ENCODE measurements around the gene C2CD2.

The C2CD2 gene

DNA sequence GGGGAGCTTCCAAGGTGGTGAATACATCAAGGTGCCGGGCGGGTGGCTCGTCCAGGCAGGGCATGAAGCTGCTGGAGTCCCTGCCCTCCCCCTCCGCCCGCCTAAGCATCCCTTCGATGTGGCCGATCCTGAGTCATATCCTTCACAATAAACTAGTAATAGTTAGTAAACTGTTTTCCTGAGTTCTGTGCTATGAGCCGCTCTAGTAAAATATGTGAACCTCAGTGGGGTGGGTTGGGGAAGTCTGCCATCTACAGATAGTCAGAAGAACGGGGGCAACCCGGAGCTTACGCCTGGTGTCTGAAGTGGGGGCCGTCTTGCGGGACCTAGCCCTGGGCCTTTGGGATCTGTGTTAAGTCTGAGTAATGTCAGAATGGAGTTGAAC lies 21.6 kb downstream of the C2CD2 start:
- DNase-seq (ENCODE audit: low read depth) = no peak

DNA sequence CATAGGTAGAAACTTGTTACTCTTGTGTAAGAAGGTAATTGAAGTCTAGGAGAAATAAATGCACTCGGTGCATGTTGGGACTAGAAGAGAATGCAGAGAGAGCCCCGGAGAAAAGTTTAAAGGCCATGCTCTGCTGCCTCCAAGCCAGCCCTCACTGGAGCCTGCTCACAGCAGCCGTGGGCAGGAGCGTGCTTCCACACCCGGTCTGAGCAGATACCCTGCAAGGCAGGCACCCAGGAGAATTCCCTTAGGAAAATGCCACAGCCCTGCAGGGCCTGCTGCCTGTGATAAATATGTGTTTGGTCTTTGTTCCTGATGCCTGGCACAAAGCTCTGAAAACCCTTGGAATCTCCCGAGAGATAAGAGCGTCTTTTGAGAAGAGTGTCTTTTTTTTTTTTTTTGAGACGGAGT lies 22.8 kb downstream of the C2CD2 start:
- no peak for DNase-seq (ENCODE audit: low read depth)

DNA sequence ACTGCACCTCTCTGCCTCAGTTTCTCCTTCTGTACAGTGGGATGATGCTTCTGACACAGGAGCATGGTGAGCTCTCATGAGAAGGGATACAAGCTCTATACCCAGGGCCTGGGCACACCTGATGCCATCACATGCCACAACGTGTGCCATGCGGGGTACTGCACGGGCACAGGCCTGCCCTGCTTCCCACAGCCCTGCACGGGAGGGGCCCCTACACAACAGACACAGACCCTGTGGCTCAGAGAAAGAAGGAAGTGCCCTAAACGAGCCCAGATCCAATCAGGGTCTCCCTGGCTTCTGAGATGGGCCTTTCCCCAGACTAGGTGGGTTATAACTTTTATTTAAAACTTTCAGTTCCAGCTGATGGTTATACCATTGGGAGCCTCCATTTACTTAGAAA lies 24.6 kb downstream of the C2CD2 start:
- DNase-seq (ENCODE audit: low read depth) = no peak

DNA sequence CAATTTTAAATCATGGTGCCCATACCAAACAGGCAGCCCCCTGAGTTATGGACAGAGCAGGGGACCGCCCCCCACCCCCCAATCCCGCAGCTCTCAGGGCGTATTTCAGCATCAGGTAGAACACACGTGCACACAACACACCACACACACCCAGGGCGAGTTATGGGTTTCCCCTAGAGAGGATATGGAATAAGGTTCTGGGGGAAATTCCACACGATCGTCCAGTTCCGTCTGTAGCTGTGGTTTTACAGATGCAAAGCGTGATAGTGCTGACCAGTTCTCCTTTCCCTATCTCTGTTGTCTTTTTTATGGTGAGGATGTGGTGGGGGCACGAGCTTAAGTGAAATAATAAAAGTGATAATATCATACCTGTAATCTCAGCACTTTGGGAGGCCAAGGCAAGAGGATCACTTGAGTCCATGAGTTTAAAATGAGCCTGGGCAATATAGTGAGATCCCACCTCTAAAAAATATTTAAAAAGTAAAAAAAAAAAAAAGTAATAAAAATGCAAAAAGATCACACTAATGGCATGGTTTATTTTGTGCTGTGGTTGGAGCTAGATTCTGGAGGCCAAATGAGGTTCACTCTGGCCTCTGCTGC lies 25.1 kb downstream of the C2CD2 start:
- no peak for DNase-seq (ENCODE audit: low read depth)

DNA sequence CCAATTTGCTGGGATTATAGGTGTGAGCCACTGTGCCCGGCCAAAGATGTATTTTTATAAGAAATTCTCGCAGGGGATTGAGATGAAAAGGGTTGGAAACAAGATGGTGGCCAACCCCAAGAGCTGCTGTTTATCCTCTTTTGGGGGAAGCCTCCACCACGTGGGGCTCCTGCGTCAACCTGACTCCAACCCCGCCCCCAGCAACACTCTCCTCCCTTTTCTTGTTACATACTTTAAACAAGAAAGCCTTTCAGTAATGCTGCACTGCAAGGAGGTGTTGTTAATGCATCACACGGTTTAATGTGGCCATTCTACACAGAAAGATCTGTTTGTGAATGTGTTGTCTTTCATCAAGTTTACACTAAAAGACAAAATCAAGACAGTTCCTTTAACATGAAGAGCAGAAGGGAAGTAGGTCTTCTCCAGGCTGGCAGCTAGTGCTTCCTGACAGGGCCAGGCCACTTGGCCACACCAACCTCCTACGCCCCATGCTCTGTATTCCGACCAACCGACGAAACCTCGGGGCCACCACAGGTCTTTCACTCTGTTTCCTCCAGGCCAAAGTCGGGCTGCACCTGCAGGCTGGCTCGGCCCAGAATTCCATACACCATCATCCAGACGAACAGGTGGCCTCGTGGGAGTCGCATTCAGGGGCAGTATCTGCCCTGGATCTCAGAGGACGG lies 25.9 kb downstream of the C2CD2 start:
- no peak for DNase-seq (ENCODE audit: low read depth)

DNA sequence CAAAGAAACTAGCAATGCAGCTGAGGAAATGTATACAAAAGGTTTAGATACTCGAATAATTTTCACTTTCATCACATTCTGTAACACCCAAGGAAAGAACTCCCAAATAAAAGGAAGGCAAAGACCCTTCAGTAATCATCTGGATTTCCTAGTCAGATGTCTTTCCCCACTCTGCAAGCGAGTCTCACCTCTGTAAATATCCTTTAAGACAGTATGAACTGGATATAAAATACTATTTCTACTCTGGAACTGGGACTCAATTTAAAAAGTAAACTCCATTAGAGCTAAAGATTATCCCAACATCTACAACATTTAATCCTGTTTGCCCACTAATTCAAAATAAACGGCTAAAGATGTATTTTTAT lies 27.0 kb downstream of the C2CD2 start:
- DNase-seq (ENCODE audit: low read depth) = no peak

DNA sequence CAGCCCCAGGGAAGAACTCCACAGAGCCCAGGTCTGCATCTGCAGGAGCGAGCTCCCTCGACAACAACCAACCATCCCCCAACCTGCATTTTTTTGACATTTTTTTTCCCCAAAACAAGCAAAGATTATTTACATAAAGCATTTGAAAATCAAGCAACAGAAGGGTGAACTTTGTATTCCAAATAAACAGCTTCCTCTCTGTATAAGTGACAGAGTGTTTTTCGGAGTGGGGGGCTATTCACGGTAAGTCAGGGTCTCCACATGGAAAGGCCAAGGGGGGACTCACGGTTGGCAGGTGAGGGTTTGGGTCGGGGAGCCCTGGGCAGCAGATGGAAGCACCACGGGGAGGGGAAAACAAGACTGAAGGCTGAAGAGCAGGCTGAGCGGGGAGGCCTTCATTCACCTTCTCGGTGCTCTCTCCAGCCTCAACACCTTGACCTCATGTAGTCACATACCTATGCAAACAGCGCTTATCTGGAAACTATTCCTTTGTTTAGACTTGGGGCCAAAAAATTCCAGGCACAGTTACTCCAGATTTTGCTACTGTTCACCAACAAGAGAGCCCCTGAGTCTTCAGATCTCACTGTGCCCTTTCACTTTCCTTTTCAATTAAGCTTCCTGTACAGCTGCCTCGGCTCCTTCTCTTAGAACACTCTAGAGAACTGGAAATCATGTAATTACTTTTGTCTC lies 27.6 kb downstream of the C2CD2 start:
- no peak for DNase-seq (ENCODE audit: low read depth)

DNA sequence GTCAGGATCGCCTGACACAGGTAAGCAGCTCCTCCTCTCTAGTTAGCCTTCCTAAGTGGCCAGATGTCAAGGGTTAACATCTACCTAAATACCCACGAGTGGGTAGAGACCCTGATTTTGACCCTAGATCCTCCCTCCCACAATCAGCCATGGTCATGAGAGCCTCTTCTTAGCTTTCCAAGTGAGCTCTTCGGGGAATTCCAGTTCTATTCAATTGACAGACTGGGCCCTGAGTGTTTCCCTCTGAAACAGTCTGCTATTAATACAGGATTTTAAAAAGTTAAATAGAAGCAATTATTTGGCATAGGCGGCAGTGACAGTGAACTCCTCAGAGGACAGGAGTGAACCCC lies 28.1 kb downstream of the C2CD2 start:
- DNase-seq (ENCODE audit: low read depth) = no peak

DNA sequence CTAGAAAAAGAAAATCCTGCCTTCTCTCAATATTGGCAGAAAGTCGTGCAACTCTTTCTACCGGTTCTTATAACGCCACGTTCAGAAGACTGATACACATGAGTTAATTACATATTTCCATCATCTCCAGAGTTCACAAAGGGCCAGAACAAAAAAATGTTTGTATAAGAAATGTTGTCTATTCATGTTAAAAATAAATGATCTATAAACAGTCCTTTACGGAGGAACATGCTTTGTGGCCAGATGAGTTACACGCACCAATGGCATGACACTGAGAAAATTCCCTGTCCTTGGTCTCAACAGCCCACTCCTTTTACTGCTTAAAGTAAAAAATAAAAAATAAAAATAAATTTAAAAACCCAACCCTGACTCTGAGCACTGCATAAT lies 29.5 kb downstream of the C2CD2 start:
- no peak for DNase-seq (ENCODE audit: low read depth)

DNA sequence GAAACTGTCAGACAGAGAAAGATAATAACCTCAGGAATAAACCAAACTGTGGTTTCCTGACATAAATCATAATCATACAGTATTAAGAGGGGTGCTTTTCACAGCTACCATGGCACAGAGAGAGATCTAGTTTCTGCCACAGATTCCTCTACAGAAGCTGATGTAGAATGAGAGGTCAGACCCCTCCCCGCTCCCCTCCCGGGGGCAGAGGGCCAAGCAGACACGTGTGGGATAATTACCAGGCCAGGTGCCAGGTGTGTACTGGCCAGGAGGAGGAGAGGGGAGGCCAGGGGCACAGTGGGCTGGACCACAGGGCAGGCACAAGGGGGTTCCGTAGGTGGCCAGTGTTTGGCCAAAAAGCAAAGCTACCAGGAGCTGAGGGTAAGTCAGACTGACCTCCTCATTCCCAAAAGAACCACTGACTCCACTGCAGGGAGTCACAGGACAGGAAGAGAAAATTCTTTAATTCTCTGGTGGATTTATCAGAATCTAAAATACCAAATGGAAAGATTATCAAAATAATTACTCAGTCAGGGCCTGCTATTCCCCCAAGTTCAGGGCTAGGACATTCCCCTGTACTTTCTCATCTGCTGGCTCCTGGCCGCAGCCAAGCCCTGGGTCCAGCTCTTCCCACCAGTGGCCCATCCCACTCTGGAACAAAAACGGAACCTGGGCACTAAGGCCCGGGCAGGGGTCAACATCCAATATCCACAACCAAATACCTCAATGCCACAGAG lies 30.0 kb downstream of the C2CD2 start:
- no peak for DNase-seq (ENCODE audit: low read depth)

DNA sequence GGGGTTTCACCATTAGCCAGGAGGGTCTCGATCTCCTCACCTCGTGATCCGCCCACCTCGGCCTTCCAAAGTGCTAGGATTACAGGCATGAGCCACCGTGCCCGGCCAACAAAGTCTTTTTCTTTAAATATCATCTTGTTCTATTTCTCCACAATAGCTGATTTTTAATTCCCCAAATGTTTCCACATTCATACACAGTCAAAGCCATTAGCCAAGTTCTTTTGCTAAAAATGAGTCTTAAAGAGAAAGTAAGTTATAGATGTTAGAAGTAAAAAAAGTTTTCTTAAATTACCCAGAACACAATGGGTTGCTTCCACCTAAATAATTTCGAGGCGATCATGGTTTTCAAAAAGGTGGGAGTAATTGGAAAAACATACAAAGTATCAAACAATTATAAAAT lies 30.6 kb downstream of the C2CD2 start:
- DNase-seq (ENCODE audit: low read depth) = no peak

DNA sequence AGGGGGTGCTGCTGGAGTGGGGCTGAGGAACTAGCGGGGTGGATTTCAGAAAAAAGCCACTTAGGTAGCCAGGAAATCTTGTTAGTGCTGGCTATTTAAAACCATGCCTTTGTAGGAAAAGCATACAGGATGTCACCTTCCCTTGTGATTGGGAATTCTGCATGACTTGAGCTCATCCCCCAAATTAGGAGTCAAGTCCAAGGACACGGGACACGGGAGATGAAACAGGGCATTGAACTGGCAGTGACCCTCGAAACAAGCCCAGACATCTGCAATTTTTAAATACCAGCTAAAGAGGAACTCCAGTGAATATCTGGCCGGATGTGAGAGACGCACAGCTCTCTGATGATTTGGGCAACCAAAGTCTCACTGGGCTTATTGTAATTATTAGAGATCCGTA lies 32.8 kb downstream of the C2CD2 start:
- no peak for DNase-seq (ENCODE audit: low read depth)

DNA sequence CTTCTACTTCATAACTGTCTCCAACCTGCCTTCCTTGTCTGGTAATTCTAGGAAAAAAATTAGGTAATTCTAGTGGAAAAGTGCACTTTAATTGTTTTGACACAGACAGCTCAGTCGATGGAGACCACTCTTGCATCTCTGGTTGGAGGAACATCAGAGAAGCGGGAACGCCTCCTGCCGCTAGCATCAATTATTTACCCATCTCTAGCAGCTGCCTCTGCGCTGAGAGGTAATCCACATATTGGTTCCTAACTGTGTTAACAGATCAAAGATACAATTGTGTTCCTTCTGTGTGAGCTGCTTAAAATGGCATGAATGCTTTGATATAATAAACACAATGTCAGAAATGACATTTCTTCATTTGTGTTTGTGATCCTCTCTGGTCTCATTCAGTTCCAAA lies 33.3 kb downstream of the C2CD2 start:
- no peak for DNase-seq (ENCODE audit: low read depth)

DNA sequence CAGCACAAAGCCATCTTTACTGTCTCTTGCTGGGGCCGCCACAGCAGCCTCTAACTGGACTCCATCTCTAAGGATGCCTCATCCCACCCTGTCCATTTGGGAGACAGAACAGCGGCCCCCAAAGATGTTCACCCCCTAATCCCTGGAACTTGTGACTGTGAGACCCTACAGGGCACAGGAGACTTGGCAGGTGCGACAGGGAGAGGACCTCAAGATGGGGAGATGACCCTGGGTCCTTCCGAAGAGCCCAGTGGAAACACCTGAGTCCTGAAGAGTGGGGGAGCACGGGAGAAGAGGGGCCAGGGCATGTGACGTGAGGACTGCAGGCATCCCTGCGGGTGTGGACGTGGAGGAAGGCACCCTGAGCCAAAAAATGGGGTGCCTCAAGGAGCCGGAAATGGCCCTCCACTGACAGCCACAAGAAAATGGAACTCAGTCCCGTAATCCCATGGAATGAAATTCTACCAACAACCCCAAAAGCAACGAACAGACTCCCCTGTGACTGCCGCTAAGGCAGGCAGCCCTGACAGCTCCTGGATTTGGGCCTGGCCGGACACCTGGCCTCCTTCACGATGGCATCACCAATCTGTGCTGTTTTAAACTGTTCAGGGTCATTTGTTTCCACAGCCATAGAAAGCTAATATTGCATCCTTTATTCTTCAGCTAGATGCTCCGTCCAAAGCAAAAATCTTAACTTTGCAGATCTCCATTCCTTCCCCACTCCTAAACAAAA lies 34.0 kb downstream of the C2CD2 start:
- no peak for DNase-seq (ENCODE audit: low read depth)

DNA sequence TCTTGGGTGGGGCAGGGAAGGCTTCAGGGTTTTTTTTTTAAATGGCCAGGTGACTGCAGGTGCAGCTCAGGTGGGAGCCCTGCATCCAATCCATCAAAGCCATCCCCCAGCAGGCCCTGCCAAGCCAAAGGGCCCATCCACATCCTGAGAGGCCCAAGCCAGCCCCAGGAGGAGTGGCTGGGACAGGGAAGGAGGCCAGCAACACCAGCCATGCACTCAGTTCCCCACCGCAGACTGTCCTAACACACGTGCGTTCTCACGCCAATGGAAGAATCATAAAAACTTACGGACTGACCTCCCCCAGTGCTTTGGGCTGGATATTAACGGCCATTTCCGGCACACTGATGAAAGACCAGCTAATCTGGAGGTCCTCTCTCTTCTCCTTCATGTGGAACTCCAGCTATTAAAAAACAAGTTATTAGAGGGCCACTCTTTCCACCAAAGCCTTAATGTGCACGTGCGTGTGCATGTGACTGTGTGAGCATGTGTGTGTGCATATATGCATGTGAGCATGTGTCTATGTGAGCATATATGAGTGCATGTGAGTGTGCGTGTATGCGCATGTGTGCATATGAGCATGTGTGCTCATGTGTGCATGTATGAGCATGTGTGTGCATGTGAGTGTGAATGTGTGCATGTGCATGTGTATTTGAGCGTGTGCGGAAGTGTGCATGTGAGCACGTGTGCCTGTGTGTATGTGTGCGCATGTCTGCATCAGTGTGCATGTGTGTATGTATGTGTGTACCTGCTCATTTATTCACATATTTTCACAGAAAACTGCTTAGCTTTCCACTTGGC lies 35.1 kb downstream of the C2CD2 start:
- no peak for DNase-seq (ENCODE audit: low read depth)

DNA sequence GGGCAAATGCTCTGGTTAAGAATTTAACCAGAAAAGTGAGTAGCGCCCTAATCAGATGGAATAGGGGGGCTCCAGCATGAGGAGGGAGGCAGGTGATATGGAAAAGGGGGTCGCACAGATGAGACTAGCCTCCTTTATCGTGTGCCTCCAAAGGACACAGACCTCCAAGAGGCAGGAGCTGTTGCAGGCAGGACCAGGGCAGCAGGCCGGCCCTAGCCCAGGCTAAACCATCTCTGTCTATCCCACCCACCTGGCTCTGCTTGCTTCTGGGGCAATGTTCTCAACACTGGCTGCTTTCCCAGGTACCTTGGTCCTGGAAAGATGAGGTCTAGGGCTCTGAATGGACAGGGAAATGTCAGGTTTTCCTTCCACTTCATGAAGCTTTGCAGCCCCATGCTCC lies 36.3 kb downstream of the C2CD2 start:
- no peak for DNase-seq (ENCODE audit: low read depth)

DNA sequence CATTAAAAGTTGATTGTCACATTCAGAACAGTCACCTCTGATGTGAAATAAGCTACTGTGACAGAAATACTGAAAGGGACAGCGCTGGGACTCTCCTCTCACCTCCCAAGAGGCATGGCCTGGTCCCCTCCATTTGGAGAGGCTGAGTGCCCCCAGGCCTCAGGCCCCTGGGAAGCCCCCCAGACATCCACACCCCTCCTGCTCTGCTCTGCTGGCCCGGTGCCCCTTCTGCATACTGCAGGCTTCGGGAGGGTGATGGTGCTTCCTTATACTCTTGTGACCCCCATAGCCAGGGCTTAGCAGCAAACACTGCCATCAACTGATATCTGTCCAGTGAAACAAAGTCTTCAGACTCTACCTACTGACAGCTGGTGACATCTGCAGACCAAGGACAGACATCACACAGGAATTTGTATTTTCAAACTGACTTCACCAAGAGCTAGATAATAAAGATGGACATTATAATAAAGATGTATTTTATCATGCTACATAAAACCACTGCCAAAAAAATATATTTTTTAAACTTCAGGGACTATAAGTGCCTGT lies 36.9 kb downstream of the C2CD2 start:
- DNase-seq (ENCODE audit: low read depth) = no peak

DNA sequence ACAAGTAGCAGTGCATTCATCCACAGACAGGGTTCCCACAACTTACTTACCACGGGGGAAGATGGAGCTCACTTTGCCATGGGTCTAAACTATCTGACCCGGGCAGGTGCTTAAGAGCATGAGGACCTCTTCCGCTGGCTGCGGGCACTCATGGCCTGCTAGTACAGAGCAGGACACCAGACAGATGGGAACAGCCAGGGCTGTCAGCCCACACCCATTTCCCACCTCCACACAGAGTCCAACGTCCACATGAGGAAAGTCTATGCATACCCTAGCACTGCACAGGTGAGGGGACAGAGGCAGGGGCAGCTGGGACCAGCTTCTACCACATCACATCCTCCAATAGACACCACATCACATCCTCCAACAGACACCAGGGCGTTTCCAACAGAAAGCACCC lies 38.9 kb downstream of the C2CD2 start:
- DNase-seq (ENCODE audit: low read depth) = no peak

DNA sequence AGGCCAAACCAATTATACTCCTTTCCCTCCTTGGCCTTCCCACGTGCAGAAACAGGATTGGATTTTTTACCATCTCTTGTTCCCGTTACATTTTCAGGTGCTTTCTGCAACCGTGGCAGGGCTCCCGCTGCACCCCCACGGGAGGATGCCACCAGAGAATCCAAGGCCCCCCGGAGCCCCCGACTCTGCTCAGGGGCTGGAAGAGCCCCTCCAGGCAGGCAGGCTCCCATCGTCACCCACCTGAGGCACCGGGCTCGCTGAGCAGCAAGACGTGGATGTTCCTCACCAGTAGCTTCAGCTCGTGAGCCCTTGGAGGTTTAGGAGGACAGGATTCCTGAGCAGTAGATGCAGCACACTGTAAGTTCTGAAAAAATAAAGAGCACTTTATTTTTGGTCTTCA lies 39.5 kb downstream of the C2CD2 start:
- no peak for DNase-seq (ENCODE audit: low read depth)

DNA sequence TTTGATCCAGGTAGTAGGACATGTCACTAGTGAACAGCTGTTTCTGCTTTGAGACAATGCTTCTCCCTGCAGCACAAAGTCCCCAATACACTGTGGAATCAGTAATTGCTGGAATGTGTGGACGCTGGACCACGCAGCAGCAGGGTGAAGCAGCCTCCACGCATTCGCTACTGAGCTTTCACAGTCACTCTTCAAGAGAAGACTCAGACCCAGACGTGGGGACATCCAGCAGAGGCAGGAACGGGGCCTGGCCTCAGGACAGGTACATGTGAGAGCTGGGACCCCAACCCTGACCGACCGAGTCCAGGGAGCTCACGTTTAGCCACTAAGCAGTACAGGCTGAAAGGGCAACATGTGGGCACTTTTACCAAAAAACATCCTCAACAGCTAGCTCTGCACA lies 40.6 kb downstream of the C2CD2 start:
- no peak for DNase-seq (ENCODE audit: low read depth)

DNA sequence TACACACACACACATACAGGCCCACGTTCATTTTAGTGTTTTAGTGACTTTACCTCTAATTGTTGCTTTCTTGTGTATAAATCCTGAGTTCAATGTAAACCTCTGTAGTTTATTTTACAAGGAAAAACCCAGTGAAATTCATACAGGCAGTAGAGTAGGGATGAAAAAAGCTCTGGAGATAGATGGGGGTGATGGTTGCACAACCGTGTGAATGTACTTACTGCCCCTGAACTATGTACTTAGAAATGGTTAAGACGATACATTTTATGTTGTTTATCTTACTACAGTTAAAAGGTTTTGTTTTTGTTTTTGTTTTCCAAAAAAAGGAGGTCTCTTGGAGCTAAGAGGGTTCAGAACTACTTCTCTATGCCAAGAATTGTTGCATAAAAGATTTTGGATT lies 45.0 kb downstream of the C2CD2 start:
- no peak for DNase-seq (ENCODE audit: low read depth)
